ENCODE data around the gene GNPTAB.

Gene GNPTAB

GRCh38 chr12:101727098-101727497 is 103.7 kb downstream of the GNPTAB start:
- no peak for DNase-seq

- no peak for DNase-seq
Measured at GRCh38 chr12:101722392-101722791, 108.4 kb downstream of the GNPTAB start.

DNA sequence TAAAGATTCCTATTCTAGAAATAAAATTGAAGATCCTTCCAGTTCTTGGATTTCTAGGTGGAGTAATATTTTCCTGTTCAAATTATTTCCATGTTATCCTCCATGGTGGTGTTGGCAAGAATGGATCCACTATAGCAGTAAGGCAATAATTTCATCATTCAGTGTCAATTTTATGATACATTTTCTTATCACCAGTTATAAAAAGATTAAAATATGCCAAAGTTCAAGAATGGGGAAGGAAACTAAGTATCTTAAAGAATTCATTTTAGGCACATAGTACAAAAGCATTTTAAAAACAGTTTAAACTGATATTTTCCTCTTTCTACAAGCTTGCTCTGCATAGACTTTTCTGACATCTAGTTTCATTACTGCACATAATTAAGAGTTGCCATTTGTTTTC is 110.6 kb downstream of the GNPTAB start:
- no peak for DNase-seq

DNA sequence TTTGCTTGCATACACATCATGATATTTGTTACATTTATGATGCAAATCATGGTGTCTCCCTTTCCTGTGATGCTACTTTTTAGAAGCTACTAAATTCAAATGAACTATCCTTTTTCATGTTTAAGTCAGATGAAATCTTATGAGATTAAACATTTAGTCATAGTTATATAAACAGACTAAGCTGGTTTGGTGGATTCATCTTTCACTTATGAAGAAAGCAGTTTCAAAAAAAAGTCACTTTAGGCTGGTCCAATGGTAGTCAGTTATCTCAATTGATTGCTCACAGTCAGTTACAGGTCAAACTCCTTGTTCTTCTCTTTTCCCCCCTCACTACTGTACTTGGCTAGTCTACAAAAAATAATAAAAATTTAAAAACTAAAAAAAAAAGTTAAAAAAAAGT is 111.2 kb downstream of the GNPTAB start:
- DNase-seq: no peak

- no peak for DNase-seq
Measured at GRCh38 chr12:101714877-101715444, 115.8 kb downstream of the GNPTAB start.

DNA sequence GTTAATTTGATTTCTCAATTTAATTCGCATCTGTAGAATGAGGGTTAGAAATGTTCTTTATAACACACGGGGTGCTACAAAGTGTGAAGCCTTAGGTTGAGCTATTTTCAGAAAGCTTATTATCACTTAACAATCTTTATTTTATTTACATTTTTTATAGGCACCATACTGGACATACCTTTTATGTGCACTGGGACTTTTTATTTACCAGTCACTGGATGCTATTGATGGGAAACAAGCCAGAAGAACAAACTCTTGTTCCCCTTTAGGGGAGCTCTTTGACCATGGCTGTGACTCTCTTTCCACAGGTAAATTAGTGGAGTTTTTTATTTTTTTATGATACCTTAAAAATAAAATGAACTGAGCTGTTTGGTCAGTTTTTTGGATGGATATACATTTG is 116.8 kb downstream of the GNPTAB start:
- DNase-seq: no peak

DNA sequence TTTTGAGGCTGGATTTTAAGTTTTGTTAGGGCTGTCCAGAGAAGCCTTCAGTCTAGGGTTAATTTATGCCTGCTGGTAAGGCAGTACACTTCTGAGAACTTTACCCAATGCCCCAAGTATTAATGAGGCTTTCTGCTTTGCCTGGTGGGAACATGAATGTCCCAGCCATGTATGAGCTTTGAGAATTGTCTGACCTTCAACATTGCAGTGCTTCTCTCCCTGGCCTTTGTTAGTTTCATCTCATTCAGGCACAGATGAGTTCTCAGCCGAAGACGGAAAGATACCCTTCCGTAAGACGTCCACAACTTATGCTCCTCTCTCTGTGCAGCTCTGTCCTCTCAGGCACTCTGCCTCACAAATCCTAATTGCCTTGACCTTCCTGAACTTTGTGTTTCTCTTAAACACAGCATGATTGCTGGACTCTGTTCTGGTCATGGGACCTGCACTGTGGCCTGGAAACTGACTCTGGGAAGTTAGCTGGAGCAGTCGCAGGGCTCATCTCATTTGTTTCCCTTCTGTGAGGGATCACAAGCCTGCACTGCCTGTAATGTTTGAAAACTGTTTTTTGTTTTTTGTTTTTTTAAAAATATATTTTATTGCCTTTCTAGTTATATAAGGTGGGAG is 117.6 kb downstream of the GNPTAB start:
- DNase-seq: no peak

- DNase-seq: no peak
Measured at GRCh38 chr12:101710288-101710687, 120.5 kb downstream of the GNPTAB start.

DNA sequence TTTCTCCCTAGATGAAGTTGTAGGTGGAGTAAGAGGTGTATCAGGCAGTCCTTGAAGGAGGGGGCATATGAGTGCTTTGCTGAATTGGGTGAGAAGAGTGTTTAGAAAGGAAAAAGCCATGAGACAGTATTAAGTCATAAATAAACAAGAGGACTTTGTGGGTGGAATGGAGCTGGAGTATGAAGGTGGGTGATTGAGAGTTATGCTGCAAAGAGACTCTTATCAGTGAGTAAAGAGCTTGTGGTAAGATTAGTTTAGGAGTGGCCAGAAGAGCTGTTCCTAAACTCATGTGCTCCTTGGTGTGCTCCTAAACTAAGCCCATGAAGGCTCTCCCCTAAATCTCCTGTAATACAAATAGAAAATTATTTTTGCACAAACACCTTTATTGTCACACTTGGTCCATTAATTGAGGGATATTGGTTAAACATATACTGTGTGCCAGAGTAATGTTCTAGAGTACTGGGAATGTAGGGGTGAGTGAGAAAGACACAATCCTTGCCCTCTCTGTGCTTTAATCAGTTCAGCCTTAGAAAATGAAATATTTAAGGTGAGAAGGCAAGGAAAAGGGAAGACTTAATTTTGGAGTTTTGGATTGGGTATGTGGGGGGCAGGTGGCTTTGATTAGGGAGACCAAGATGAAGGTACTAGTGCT is 123.5 kb downstream of the GNPTAB start:
- peak; percentile 87 for DNase-seq

- no peak for DNase-seq
Measured at GRCh38 chr12:101706403-101706802, 124.4 kb downstream of the GNPTAB start.

GRCh38 chr12:101703487-101703886 is 127.3 kb downstream of the GNPTAB start:
- no peak for DNase-seq

DNA sequence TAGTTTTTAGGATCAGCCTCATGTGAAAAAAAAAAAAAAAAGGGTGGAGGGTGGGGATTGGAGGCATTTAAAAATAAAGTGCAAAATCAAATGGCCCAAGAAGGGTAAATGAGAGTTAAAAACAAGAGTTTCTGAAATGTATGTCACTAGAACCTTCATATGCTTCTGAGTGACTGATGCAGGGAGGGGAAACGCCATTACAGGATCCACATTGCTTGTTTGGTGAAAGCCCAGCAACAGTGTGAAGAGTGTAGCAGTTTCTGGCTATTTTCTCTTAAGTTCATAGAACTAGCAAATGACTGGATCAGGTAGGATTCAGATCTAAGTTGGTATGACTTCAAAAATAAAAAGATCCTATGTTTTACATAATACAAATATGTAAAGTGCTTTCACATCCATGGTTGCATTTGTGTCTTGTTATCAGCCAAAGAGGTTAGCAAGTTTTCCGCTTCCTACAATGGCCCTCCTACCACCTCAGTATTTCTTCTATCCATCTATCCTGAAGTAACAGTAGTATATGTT is 130.4 kb downstream of the GNPTAB start:
- DNase-seq: no peak

- peak; percentile 62 for DNase-seq
Measured at GRCh38 chr12:101698800-101699347, 131.9 kb downstream of the GNPTAB start.

DNA sequence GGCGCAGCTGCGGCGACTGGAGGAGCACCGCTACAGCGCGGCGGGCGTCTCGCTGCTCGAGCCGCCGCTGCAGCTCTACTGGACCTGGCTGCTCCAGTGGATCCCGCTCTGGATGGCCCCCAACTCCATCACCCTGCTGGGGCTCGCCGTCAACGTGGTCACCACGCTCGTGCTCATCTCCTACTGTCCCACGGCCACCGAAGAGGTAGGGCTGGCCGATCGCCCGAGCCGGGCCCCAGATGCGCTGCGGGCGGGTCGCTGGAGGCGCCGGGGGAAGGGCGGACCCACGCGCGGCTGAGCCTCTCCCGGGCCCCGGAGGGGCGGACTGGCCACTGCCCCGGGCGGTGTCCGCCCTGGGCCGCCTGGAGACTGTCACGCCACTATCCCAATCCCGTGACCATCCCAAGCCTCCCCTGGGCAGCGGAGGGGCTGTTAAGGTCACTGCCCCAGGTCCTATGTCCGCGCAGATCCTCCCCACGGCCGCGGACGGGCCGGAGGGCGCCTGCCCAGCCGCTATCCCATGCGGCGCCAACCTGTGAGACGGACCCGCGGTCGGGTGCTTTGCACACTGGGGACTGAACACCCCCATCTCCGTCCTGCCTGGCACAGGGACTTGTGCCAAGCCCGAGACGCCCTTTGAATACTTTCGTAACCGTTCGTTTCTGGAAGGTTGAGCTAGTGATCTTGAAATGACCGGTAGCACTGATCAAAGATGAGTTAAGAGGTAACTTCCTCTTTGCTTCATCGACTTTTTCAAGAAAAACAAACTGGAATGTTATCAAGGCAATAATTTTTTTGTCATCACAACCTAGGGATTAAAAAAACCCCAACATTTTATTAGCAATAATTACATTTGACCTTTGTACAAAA is 132.6 kb downstream of the GNPTAB start:
- DNase-seq: peak; percentile 62

- DNase-seq: peak; percentile 64
Measured at GRCh38 chr12:101697197-101697929, 133.4 kb downstream of the GNPTAB start, which contains the start of gene CHPT1. CHPT1 (plus strand) TSS chr12:101697640; CDS start chr12:101697862, 222 bp downstream.

DNA sequence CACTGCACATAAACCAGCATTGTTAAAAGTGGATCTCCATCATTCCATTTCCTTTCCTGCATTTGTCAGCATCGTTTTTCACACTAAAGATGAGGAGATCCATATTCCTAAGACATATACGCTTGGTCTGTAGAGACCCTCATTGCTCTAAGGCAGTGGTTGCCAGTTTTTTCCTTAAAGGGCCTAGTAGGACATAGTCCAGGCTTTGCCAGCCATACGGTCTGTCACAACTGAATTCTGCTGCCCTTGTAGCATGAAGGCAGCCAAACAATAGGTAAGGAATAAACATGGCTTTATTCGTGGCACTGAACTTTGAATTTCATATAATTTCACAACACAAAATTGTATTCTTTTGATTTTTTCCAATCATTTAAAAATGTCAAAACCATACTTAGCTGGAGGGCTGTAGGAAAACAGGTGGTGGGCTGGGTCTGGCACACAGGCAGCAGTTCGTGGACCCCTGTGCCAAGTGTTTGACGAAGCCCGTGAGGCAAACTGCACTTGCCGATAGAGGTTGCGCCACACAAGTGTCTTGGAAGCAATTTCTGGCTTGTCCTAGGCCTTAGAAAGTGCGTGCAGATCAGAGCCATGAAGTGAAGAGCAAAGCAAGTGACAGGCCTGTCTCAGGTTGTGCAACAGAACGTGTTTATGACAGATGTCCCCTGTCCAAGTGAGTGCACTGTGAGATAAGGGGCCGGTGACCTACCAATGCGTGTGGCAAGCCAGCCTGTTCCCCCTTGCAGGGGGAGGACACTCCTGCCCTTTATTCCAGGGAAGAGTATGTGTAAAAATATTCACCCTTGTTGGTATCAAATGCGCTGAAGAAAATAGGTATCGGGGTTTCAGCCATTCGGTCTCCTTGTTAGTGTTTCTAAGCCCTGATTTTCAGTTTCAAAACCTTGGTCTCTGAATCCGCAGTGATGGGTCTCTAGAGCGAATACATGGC is 134.2 kb downstream of the GNPTAB start:
- DNase-seq: peak; percentile 76

- no peak for DNase-seq
Measured at GRCh38 chr12:101695706-101696105, 135.1 kb downstream of the GNPTAB start.

All from DMS79 treated with DMSO at 0.1 percent for 48 hours (cell line).